ENCODE data around the gene KNL1. TPM values are rescaled to one million over a fixed set of nuclear protein-coding genes. Genes with fewer than 3 reads are reported as not detected.
"Not testable (repeated sequence)": the region's sequence is repeated elsewhere in the genome, so short reads cannot be mapped to it uniquely, and the experiment has no call there.

The KNL1 gene
- total RNA-seq, 2 donors from 2014 or later, result 0.77 to 4.6 TPM

- Mint-ChIP-seq H3K27ac (peak overlapping the region; percentile 90), H3K4me1 (peaks cover 34% of the 10 kb centered on the region), H3K36me3 (ENCODE audit: low read depth) (no peaks in the 10 kb centered on the region), H3K27me3 (no peaks in the 10 kb centered on the region), H3K4me3 (peak overlapping the region; percentile 92)
- ATAC-seq, result no peak
- H3K9me3 ChIP-seq (ENCODE audit: control insufficient read depth, low read length, poor library complexity, severe bottlenecking), result no peaks in the 10 kb centered on the region
- no peak for DNase-seq
Measured at GRCh38 chr15:40565333-40566238, 28.5 kb upstream of the KNL1 start.

- Mint-ChIP-seq H3K4me1 (peaks cover 29% of the 10 kb centered on the region), H3K36me3 (ENCODE audit: low read depth) (no peaks in the 10 kb centered on the region), H3K4me3 (no peak overlapping the region), H3K27me3 (no peaks in the 10 kb centered on the region), H3K27ac (no peak overlapping the region)
- H3K9me3 ChIP-seq (ENCODE audit: control insufficient read depth, low read length, poor library complexity, severe bottlenecking), result no peaks in the 10 kb centered on the region
- DNase-seq (no peak), ATAC-seq (no peak)
Measured at GRCh38 chr15:40567111-40567510, 26.9 kb upstream of the KNL1 start.

- peaks cover 3% of the 10 kb centered on the region for H3K36me3 Mint-ChIP-seq (ENCODE audit: low read depth)
- no peaks in the 10 kb centered on the region for H3K27me3 Mint-ChIP-seq
- no peaks in the 10 kb centered on the region for H3K9me3 ChIP-seq (ENCODE audit: control insufficient read depth, low read length, poor library complexity, severe bottlenecking)
- ATAC-seq, result peak; percentile 66
- peak within 1 kb of the TSS; percentile 93 for H3K27ac Mint-ChIP-seq
- peaks cover 24% of the 10 kb centered on the region for H3K4me1 Mint-ChIP-seq
- peak; percentile 80 to 86 (median 80) for DNase-seq
- peak within 1 kb of the TSS; percentile 97 for H3K4me3 Mint-ChIP-seq
Measured at GRCh38 chr15:40569129-40569953, 24.7 kb upstream of the KNL1 start, which contains the start of gene RPUSD2. Gene RPUSD2, plus strand, starts transcription at chr15:40569299. Its CDS starts 39 bp downstream, at chr15:40569338.

- Mint-ChIP-seq H3K4me1 (peaks cover 6% of the 10 kb centered on the region), H3K27ac (peak overlapping the region; percentile 49), H3K27me3 (no peaks in the 10 kb centered on the region), H3K36me3 (ENCODE audit: low read depth) (peaks cover 3% of the 10 kb centered on the region), H3K4me3 (no peak overlapping the region)
- DNase-seq (no peak), ATAC-seq (no peak)
- H3K9me3 ChIP-seq (ENCODE audit: control insufficient read depth, low read length, poor library complexity, severe bottlenecking), result no peaks in the 10 kb centered on the region
Measured at GRCh38 chr15:40575113-40575512, 18.9 kb upstream of the KNL1 start.

GRCh38 chr15:40576914-40577313 is 17.1 kb upstream of the KNL1 start:
- H3K4me3 Mint-ChIP-seq; H3K9me3 ChIP-seq (ENCODE audit: control insufficient read depth, low read length, poor library complexity, severe bottlenecking); H3K36me3 Mint-ChIP-seq (ENCODE audit: low read depth); H3K4me1 Mint-ChIP-seq; H3K27me3 Mint-ChIP-seq; ATAC-seq; DNase-seq; H3K27ac Mint-ChIP-seq: not testable (repeated sequence)

- H3K36me3 Mint-ChIP-seq (ENCODE audit: low read depth), result no peaks in the 10 kb centered on the region
- H3K4me3 Mint-ChIP-seq, result no peak overlapping the region
- H3K27ac Mint-ChIP-seq, result no peak overlapping the region
- H3K4me1 Mint-ChIP-seq, result no peaks in the 10 kb centered on the region
- ATAC-seq, result no peak
- H3K27me3 Mint-ChIP-seq, result no peaks in the 10 kb centered on the region
- no peaks in the 10 kb centered on the region for H3K9me3 ChIP-seq (ENCODE audit: control insufficient read depth, low read length, poor library complexity, severe bottlenecking)
- DNase-seq, result no peak
Measured at GRCh38 chr15:40578892-40579291, 15.2 kb upstream of the KNL1 start.

- not testable (repeated sequence) for H3K4me1 Mint-ChIP-seq; H3K27me3 Mint-ChIP-seq; DNase-seq; H3K36me3 Mint-ChIP-seq (ENCODE audit: low read depth); H3K4me3 Mint-ChIP-seq; H3K9me3 ChIP-seq (ENCODE audit: control insufficient read depth, low read length, poor library complexity, severe bottlenecking); ATAC-seq; H3K27ac Mint-ChIP-seq
Measured at GRCh38 chr15:40581796-40582195, 12.3 kb upstream of the KNL1 start.

- Mint-ChIP-seq H3K4me3 (peak overlapping the region; percentile 58), H3K27ac (no peak overlapping the region), H3K27me3 (peaks cover 5% of the 10 kb centered on the region), H3K36me3 (ENCODE audit: low read depth) (no peaks in the 10 kb centered on the region), H3K4me1 (no peaks in the 10 kb centered on the region)
- DNase-seq (no peak), ATAC-seq (peak; percentile 64)
- no peaks in the 10 kb centered on the region for H3K9me3 ChIP-seq (ENCODE audit: control insufficient read depth, low read length, poor library complexity, severe bottlenecking)
Measured at GRCh38 chr15:40582726-40583246, 11.3 kb upstream of the KNL1 start.

GRCh38 chr15:40584191-40584590 is 9.9 kb upstream of the KNL1 start:
- ATAC-seq, result no peak
- no peak for DNase-seq

GRCh38 chr15:40590667-40591050 is 3.4 kb upstream of the KNL1 start:
- peak overlapping the region; percentile 89 for H3K27ac Mint-ChIP-seq
- H3K9me3 ChIP-seq (ENCODE audit: control insufficient read depth, low read length, poor library complexity, severe bottlenecking), result no peaks in the 10 kb centered on the region
- no peak for DNase-seq
- peaks cover 3% of the 10 kb centered on the region for H3K36me3 Mint-ChIP-seq (ENCODE audit: low read depth)
- no peak for ATAC-seq
- H3K4me3 Mint-ChIP-seq, result peak overlapping the region; percentile 84
- H3K4me1 Mint-ChIP-seq, result peaks cover 25% of the 10 kb centered on the region
- peaks cover 6% of the 10 kb centered on the region for H3K27me3 Mint-ChIP-seq

More at GRCh38 chr15:40584191-40584590, 9.9 kb upstream of the KNL1 start:
- peaks cover 5% of the 10 kb centered on the region for H3K27me3 Mint-ChIP-seq
- no peaks in the 10 kb centered on the region for H3K4me1 Mint-ChIP-seq
- H3K9me3 ChIP-seq (ENCODE audit: control insufficient read depth, low read length, poor library complexity, severe bottlenecking), result no peaks in the 10 kb centered on the region
- no peak overlapping the region for H3K4me3 Mint-ChIP-seq
- H3K36me3 Mint-ChIP-seq (ENCODE audit: low read depth), result no peaks in the 10 kb centered on the region
- no peak overlapping the region for H3K27ac Mint-ChIP-seq

- H3K36me3 Mint-ChIP-seq (ENCODE audit: low read depth), result peaks cover 3% of the 10 kb centered on the region
- H3K9me3 ChIP-seq (ENCODE audit: control insufficient read depth, low read length, poor library complexity, severe bottlenecking), result no peaks in the 10 kb centered on the region
- ATAC-seq, result no peak
- H3K4me3 Mint-ChIP-seq, result no peak overlapping the region
- no peak overlapping the region for H3K27ac Mint-ChIP-seq
- H3K4me1 Mint-ChIP-seq, result peaks cover 25% of the 10 kb centered on the region
- no peak for DNase-seq
- H3K27me3 Mint-ChIP-seq, result peaks cover 6% of the 10 kb centered on the region
Measured at GRCh38 chr15:40591389-40591788, 2.7 kb upstream of the KNL1 start.

- H3K9me3 ChIP-seq (ENCODE audit: control insufficient read depth, low read length, poor library complexity, severe bottlenecking), result no peaks in the 10 kb centered on the region
- Mint-ChIP-seq H3K27me3 (peaks cover 6% of the 10 kb centered on the region), H3K36me3 (ENCODE audit: low read depth) (peaks cover 3% of the 10 kb centered on the region), H3K4me1 (peaks cover 25% of the 10 kb centered on the region), H3K27ac (peak overlapping the region; percentile 99), H3K4me3 (peak overlapping the region; percentile 97)
- ATAC-seq (no peak), DNase-seq (no peak)
Measured at GRCh38 chr15:40593165-40593564, 884 bp upstream of the KNL1 start.

GRCh38 chr15:40594429-40594836 is 384 bp downstream of the KNL1 start:
- H3K9me3 ChIP-seq (ENCODE audit: control insufficient read depth, low read length, poor library complexity, severe bottlenecking), result no peaks in the 10 kb centered on the region
- peak in 1 of 3 donors; percentile 28 for DNase-seq
- Mint-ChIP-seq H3K4me1 (peaks cover 25% of the 10 kb centered on the region), H3K36me3 (ENCODE audit: low read depth) (peaks cover 3% of the 10 kb centered on the region), H3K27me3 (peaks cover 6% of the 10 kb centered on the region), H3K4me3 (peak overlapping the region; percentile 97), H3K27ac (peak overlapping the region; percentile 99)
- ATAC-seq, result peak; percentile 64
